GM19351 (cell line): ENCODE measurements around the gene CCDC88B.

Source experiments
- ATAC-seq: cut with Tn5 transposase; IDR thresholded peaks from one replicate; pipeline ENCODE4 v1.9.1; 2021; ENCODE audit warnings: mild to moderate bottlenecking, moderate library complexity; ENCODE audit not compliant: unreplicated experiment

The CCDC88B gene

GRCh38 chr11:64379160-64379559 lies 39.2 kb downstream of the CCDC88B start:
- no peak for ATAC-seq

DNA sequence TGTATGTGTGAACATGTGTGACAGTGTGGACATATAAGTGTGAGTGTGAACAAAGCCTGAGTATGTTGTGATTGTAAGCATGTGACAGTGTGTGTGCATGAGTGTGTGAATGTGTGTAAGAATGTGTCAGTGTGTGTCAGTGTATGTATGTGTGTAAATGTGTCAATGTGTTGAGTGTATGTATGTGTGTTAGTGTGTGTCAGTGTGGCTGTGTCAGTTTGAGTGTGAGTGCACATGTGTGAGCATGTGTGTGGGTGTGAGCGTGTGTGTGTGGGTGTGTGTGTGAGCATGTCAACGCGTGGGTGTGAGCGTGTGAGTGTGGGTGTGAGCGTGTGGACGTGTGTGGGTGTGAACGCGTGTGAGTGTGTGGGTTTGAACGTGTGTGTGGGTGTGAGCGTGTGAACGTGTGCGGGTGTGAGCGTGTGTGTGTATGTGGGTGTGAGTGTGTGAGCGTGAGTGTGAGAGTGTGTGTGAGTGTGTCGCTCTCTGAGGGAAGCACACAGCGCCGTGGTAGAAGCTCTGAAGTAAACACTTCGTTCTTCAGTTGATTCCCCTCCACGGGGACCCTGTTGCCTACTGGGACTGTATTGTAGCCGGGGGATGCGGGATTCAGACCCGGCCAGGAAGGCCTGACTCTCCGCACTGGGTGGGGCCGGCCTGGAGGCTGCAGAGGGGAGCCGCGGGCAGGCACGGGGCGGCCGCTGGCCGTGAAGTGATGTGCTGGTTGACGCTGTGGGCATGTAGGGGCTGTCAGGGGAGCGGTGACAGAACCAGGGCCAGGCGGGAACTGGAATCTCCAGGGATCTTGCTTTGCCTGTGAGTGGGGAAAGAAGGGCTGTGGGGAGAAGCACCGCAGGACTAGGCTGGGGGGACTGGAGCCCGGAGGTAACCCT lies 40.1 kb downstream of the CCDC88B start:
- ATAC-seq: no peak

- no peak for ATAC-seq
Measured at GRCh38 chr11:64381350-64381749, 41.3 kb downstream of the CCDC88B start.

DNA sequence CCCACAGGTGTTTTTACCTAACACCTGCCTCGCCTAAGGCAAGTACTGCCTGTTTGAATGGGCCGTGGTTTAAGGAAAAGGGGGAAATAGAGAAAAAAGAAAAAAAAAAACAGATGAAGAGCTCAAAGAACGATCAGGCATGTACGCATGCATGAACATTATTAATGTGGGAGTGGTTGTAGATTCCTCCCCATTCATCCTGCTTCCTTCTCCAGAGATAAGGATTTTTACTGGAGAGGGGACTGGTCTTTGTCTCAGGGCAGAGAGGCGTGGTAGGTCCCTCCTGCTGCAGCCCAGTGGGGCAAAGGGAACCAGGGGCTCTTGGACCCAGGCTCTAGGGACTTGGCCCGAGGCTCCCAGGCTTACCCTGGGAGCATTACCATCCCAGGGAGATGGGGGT lies 42.0 kb downstream of the CCDC88B start:
- no peak for ATAC-seq

DNA sequence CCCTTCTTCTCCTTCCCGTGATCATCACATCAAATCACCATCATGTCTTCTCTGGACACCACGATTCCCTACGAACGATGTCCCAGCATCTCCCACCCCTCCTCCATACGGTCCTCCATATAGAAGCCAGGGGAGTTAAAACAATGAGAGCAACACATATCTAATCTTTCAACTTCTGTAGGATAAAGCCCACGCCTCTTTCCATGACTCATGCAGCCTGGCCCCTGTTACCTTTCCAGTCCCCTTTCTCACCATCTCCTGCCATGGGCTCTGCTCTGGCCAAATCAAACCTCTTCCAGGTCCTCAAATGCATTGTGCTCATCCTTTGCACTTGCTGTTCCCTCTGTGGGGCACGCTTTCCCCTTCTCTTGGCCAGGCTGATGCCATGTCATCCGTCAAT lies 42.6 kb downstream of the CCDC88B start:
- no peak for ATAC-seq

DNA sequence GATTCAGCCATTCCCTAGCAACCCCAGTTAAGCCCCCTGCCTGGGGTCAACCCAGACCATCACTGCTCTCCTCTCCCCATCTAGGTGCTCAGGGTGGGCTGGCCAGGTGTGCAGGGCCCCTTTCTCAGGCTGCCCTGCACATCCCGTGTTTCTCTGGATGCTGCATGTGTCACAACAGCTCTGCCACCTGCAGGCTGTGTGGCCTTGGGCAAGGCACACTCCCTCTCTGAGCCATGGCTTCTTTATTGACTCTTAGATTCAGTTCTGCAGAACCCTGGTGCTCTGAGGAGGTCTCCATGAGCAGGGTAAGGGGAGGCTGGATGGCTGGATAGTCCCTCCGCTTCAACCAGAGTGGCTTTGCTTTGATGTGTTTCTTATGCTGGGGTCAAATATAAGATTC lies 43.6 kb downstream of the CCDC88B start:
- no peak for ATAC-seq

DNA sequence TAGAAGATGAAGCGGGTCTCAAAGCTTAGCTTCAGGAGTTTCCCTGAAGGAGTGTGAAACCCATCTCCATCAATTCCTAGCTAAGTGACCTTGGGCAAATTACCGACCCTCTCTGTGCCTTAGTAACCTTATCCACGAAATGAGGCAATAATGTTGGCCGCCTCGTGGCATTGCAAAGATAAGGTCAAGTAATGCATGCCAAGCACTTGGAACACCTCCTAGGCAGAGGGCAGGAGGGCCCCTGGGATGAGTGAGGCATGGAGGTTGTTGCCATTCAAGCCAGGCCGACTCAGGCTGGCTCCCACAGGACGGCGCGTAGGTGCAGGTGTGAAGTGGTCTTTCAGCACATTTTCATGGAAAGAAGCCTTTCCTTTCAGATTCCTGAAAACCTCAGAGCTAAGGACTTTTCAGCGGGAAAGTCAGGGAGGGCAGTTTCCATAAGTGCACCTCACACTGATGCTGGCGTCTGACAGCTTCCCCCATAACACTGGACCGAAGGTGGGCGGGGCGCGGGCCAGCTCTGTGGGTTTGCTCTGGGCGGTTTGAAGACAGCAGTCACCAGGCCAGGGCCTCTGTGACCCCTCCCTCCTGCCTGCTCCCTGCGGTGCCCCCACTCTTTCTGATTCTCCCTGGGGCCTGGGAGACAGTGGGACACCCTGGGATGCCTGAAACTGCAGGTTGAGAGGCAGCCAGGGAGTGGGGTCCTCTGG lies 44.2 kb downstream of the CCDC88B start:
- ATAC-seq: no peak

DNA sequence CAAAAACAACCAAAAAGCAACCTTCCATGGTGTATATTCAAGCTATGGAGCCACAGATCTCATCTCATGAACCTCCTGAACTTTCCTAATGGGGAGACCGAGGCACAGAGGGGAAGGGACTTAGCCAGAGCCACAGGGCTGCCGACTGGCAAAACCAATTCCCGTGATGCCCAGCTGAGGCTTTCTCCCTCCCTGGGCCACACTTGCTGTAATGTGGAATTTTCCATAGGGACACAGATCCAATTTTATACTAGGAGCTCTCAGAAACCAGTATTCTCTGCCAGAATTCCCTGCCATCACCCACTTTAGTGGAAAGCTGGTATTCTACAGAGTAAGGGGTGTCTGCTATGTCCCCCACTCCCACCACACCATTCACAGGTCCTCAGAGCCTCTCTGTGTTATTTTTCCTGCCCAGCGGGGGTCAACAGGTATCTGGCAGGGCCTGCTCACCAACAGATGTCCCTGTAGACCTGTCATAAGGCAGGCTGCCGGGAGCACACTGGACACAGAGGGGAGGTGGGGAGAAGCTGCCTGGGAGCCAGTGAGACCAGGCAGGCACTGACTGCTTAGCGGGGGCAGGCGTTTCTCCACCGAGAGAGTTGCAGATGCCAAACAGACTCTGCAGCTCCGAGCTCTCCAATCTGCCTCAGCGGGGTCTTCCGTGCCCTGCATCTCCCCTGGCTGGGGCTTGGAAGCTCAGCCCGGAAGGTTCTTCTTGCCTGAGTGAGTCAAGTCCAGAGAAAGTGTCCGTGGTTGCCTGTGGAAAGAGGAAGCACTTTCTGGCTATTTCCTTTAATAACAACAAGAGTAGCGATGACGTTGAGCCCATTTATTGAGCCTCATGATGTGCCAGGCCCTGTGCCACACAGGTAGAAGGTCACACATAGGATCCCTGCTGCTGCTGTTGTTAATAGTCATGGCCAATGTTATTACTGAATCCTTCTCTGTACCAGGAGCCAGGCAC lies 45.3 kb downstream of the CCDC88B start:
- no peak for ATAC-seq

- ATAC-seq: no peak
Measured at GRCh38 chr11:64385945-64386704, 46.1 kb downstream of the CCDC88B start.

GRCh38 chr11:64387916-64388315 lies 47.9 kb downstream of the CCDC88B start:
- ATAC-seq: no peak

- ATAC-seq: no peak
Measured at GRCh38 chr11:64388894-64389293, 48.9 kb downstream of the CCDC88B start.

DNA sequence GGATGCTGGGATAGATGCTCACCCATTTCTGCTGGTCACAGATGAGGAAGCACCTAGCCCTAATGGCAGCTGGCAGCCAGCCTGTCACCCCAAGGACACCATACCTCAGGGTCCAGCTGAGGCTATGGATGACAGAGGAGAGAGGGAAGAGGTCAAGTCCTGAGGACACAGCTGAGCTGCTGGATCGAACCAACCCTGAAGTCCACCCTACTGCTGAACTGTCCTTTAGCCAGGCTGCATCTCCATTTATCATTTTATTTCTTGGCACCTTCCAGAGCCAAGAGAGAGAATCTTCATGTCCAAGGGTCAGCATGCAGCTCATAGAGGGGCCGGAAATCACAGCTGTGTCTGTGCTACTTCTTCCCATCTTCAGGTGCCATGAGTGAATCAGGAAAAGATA lies 49.8 kb downstream of the CCDC88B start:
- ATAC-seq: no peak

DNA sequence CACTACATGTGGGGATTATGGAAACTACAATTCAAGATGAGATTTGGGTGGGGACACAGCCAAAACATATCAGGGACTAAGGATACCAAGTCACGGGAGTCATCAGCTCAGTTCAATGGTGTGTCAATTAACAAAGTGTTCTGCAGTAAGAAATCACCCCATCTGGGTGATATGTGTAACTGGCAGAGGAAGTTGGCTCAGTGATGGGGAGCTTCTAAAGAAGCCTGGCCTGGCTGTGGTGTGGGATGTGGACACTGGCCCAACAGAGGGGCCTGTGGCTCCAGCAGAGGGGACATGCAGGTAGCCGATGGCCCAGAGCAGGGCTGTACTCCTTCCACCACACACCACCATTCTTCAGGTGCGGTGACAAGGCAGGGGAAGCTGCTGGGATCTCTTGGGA lies 50.6 kb downstream of the CCDC88B start:
- ATAC-seq: no peak

DNA sequence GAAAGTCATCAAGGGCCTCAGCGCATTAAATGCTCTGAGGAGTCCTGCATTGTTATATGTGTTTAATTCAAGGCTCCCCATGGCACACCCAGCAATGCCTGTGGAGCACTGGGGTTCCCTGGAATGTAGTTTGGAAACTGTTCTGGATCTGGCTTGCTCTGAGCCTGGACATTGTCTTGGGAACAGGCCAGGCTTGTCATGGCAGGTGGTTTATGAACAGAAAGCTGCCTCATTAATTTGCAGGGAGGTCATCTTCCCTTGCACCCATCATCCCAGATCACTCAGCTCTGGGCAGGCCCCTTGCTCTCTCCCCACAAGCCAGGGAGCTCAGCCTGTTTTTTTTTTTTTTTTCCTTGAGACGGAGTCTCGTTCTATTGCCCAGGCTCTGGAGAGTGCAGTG lies 51.8 kb downstream of the CCDC88B start:
- no peak for ATAC-seq

DNA sequence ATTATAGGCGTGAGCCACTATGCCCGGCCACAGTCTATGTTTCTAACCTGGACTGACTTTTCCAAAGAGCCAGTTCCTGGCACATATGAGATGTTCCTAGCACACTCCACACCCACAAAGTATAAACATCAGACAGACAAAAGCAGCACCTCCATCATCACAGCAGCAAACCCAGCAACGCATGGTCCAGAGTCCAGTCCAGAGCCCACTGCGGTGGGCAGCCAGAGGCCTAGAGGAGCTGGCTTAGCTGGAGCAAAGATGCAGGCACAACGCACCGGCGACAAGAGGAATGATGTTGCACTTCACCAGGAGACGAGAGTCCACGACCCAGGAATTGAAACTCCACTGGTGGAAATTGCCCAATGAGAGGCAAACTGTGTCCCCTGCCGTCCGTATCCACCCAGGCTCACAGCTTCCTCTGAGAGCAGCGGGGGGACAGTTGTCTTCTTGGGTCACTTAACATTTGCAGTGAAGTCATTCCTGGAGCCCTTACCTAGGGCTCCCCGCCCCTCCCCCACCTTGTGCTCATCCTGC lies 55.6 kb downstream of the CCDC88B start:
- no peak for ATAC-seq

DNA sequence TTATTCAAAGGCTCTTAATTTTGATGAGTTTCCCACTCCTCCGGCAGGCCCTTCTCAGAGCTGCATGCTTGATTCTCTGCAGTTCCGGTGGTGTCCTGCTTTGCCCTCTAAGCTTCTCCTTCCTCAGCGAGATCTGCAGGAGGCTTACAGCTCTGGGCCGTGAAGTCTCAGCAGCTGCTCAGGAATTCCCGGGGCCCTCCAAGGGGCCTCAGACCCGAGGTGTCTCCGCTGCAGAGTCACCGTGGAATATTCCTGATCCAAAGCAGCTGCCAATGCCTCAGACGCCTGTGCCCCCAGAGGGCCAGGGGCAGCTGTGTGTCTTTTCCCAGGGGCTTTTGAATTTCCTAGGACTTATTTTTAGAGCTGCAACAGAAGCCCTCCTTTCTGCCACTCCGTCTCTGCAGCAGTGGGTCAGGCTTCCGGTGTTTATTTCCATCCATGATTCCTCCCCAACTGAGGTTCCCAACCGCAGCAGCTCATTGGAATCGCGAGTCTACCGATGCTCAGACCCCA lies 56.1 kb downstream of the CCDC88B start:
- no peak for ATAC-seq

- no peak for ATAC-seq
Measured at GRCh38 chr11:64400102-64400501, 60.1 kb downstream of the CCDC88B start.

GRCh38 chr11:64400667-64401066 lies 60.7 kb downstream of the CCDC88B start:
- no peak for ATAC-seq

DNA sequence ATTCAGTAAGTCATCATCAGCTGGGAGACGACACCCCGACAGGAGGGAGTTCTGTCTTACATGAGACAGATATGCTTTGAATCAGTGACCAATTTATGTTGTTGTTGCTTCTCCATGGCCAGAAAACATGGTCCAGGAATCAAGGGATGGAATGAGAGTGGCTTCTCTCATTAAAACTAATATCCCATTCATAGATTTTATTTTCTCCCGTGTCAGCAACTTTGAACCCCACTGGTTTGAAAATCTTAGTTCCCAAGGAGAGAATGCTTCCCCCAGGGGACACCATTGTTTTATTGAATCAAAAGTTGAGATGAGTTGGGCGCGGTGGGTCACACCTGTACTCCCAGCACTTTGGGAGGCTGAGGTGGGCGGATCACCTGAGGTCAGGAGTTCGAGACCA lies 61.8 kb downstream of the CCDC88B start:
- ATAC-seq: no peak

DNA sequence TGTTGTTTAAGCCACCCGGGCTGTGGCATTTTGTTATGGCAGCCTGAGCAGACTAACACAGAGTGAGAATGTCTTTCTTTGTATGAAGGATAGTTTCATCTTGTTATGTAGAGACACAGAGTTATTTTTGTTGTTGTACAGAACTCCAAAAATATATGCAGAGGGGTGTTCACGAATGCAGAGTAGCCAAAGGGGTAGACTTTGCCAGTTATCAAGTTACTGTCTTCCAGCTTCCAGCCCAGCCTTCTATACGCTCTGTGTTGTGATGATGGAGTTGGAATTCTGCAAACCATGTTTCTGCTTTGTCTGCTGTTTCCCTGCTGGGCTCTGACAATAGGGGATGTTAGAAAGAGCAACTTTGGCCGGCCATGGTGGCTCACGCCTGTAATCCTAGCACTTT lies 63.1 kb downstream of the CCDC88B start:
- ATAC-seq: no peak
